H1 (cell line): Measurements from ENCODE around the gene RNF4. TPM values are rescaled to one million over a fixed set of nuclear protein-coding genes. Genes with fewer than 3 reads are reported as not detected.

Source experiments
- CHD7 ChIP-seq: fragments of 300-600 bp; sonication (generic); IDR thresholded peaks from 2 replicates; pipeline ENCODE4 v1.7.1; 2012; ENCODE audit warnings: low read length, moderate library complexity, mild to moderate bottlenecking, inconsistent platforms; ENCODE audit not compliant: insufficient replicate concordance
- polyA plus RNA-seq, 7 experiments: library from polyadenylated mRNA; depleted of rRNA in 3 of 7; stranded (reverse) in 5 of 7; unstranded in 2 of 7; fragments of >200 nt in 5 of 7; fragments of 200-250 nt in 2 of 7; gene quantifications; 1 replicate in 5 of 7; 2 replicates in 1 of 7; 4 replicates in 1 of 7; pipeline versions ENCODE4 v1.2.1 to v1.2.3, GENCODE V29; 2011 to 2013; ENCODE audit warnings: missing spikeins in 2 of 7, mixed read lengths in 2 of 7
- total RNA-seq: library from RNA; stranded (reverse); fragmentation: NEBNext Ultra II Directional; extraction: Animal tissue kit (Norgen Biotek cat#: 25700); gene quantifications from 2 replicates; pipeline ENCODE4 v1.2.1, GENCODE V29; 2021

Gene RNF4
- total and polyA plus RNA-seq, 2 of the 8 experiments (the other 6 are each of a cell fraction or from before 2014, with no cell fraction given), result 68.2 to 78.9 TPM

- no peak for TF ChIP-seq CHD7
These were observed 9.1 kb upstream of the RNF4 start (continued) for GRCh38 chr4:2459589-2460349.
